ENCODE results near the gene C5orf52. TPM values are rescaled to one million over a fixed set of nuclear protein-coding genes. Genes with fewer than 3 reads are reported as not detected.
"Not testable (repeated sequence)": the region's sequence is repeated elsewhere in the genome, so short reads cannot be mapped to it uniquely, and the experiment has no call there.

The C5orf52 gene
- total RNA-seq, 6 experiments from 2014 or later = not detected

- Histone ChIP-seq H3K4me1 (peaks cover 0 to 4% (median 0%) of the 10 kb centered on the region in 4 donors), H3K27me3 (no peaks in the 10 kb centered on the region), H3K4me3 (no peak overlapping the region), H3K27ac (no peak overlapping the region), H3K36me3 (no peaks in the 10 kb centered on the region), H3K9me3 (no peaks in the 10 kb centered on the region)
- DNase-seq (no peak), ATAC-seq (no peak)
- TF ChIP-seq CTCF (IDR thresholded peaks at IDR 0.05) = no peak
- no peak for TF ChIP-seq POLR2A (IDR thresholded peaks at IDR 0.05)
- intact Hi-C loops (cut with DNase I) = no loop called here
- 63% methylated on average over 3 of the region's 6 CpGs for WGBS (ENCODE audit: insufficient coverage, low coverage, low lambda C conversion rate, missing lambda C conversion rate)
Observed at GRCh38 chr5:157721159-157721558, 49.8 kb downstream of the C5orf52 start.

- DNase-seq; H3K9me3 ChIP-seq; H3K36me3 ChIP-seq; H3K27ac ChIP-seq; H3K4me3 ChIP-seq; H3K27me3 ChIP-seq; intact Hi-C loops (cut with DNase I); ATAC-seq; H3K4me1 ChIP-seq: not testable (repeated sequence)
- 70% methylated on average over 2 of the region's 2 CpGs for WGBS (ENCODE audit: insufficient coverage, low coverage, low lambda C conversion rate, missing lambda C conversion rate)
Observed at GRCh38 chr5:157722895-157723294, 51.6 kb downstream of the C5orf52 start.

- DNase-seq; intact Hi-C loops (cut with DNase I); H3K27ac ChIP-seq; H3K4me1 ChIP-seq; H3K9me3 ChIP-seq; ATAC-seq; H3K27me3 ChIP-seq; H3K36me3 ChIP-seq; H3K4me3 ChIP-seq: not testable (repeated sequence)
- 90% methylated on average over 2 of the region's 2 CpGs for WGBS (ENCODE audit: insufficient coverage, low coverage, low lambda C conversion rate, missing lambda C conversion rate)
Observed at GRCh38 chr5:157726607-157727006, 55.3 kb downstream of the C5orf52 start.

GRCh38 chr5:157727858-157728257 is 56.5 kb downstream of the C5orf52 start:
- ATAC-seq; H3K4me3 ChIP-seq; H3K27ac ChIP-seq; intact Hi-C loops (cut with DNase I); H3K36me3 ChIP-seq; H3K27me3 ChIP-seq; H3K9me3 ChIP-seq; H3K4me1 ChIP-seq; DNase-seq: not testable (repeated sequence)
- WGBS (ENCODE audit: insufficient coverage, low coverage, low lambda C conversion rate, missing lambda C conversion rate) = 100% methylated on average over 1 of the region's 1 CpG

Other genes with a start within 250 kb of the C5orf52 start
- under 1 TPM in 1 of 6 experiments, not detected in 5; 0.07 TPM for gene NIPAL4, start 211.3 kb upstream of the C5orf52 start, total RNA-seq
- gene ADAM19, start 95.8 kb upstream of the C5orf52 start, total RNA-seq = 1 to 10 TPM; 1.8 to 9.4 (median 4.5) TPM
- gene SOX30, start 19.1 kb upstream of the C5orf52 start, total RNA-seq = under 1 TPM in 2 of 6 experiments, not detected in 4; 0.07 to 0.12 TPM
- gene THG1L, start 59.9 kb downstream of the C5orf52 start, total RNA-seq = 1 to 10 TPM; 3.3 to 7.8 (median 5.5) TPM
- 1 to 10 TPM in 3 of 6 experiments, under 1 TPM in 3; 0.75 to 1.5 (median 1.0) TPM for gene LSM11, start 72.2 kb downstream of the C5orf52 start, total RNA-seq
- 10 to 100 TPM; 49.2 to 62.2 (median 51.8) TPM for gene CLINT1, start 187.6 kb downstream of the C5orf52 start, total RNA-seq

Data from right lobe of liver (tissue), 6 donors.